GM18507 (cell line): ENCODE data around the gene RTTN.
"Not testable (repeated sequence)": the region's sequence is repeated elsewhere in the genome, so short reads cannot be mapped to it uniquely, and the experiment has no call there.

ENCODE experiments used
- DNase-seq: peaks from one replicate; pipeline ENCODE4 v3.0.0; 2011; ENCODE audit warnings: low read depth; ENCODE audit not compliant: insufficient read length; ENCODE audit errors: extremely low spot score
- FAIRE-seq: peaks from 2 replicates; lab custom pipeline; 2011; peaks lifted over from hg19 to GRCh38; lab: Jason Lieb, UNC

Gene RTTN, protein sequence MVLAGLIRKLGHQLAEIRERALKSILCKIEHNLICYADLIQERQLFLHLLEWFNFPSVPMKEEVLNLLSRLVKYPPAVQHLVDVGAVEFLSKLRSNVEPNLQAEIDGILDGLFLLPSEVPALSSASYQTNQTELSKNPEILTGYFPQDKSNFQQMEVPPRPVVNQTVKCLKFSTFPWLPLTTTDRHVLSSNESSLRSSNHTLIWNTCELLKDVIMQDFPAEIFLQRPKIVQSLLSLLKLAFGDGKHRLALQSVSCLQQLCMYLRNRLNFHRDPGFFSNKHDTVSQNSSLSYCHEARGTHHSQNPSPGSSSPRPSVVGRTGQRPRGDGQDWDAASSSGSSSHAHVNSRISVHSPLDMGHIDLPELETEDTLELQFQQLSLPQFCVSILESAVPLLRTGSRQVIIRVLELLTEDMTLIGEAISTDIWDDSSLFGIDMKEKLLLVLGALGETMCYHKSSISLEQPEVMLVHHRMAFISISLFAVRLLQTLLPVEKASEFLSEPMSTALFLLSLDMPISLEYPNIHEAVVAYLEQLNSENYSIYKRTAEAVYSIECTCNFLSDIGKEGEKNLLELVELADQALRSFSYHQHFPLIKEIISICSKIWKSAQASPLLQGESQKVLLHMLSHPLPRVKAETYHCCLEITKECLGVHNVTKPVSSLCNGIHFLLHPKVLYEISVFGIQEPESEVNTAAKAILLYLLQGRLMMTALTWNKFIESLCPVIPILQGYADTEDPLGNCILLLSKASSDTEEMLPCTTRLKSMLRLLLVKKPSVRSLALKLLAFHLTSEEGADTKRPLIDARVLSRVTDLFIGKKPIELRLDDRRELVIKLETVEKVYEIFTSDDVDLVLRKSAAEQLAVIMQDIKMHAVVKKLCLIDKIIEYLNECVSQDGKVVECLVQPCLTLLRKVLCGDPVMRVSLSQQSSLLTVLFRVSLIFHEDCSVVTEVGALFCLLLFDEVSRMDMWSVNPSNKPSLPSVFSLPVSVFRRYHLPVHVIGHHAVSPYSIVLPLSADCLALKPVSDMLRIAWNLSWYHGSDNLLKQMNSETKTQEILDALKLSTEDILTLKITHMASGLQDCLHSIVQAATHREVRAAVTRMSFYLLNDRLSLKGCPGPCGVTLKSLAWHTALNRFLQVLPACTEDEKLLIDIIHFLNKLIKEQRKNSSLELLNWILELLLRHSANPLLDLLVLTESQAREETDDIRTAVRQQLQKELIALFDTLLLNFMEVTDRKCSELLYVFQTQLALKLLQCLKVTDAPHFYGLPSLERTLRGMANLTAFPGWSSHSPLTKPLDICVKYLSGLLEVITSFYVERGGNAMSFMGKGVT (N-terminal part only)

DNA sequence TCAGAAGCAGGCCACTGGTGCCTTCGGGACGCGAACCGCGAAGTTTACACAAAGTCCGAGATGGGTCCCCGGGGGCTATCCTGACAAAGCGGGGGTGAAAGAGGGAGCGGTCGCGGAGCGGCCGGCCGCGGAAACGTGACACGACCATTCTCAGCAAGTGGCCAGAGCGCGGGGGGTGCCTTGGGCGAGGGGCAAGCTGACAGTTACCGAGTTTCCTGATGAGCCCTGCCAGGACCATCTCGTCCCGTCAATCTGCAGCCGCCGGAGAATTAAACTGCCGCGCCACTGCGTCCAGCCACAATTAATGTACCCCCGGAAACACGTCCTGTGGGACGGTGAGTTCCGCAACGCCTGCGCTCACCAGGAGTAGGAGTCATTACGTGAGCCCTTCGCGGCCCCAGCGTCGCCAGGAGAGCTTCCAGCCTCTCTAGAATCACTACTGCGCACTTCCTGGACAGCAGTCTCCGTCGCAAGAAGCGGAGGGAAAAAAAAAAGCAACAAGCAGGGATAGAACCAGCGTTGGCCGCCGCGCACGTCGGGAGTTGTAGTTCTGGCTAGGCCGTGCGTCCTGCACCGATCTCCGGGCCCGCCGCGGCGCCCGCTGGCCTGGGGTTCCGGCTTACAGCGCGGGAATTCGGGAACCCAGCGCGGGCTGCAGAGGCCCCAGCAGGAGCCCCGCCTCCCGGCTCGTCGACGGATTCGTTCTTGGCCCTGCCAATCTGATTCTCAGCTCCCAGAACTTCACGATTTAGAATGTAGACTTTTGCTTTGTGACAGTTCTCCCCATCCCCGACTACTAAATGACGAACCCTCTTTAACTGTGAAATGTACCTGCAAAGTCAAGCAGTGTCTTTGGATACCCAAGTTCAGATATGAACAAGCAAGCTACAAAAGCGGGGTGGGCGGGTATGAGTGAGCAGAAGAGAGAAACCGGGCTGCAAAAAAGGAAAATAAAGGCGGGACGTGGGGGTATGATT, at the start of gene RTTN:
RTTN (minus strand) TSS at position 267 of the 977 bp plus-strand sequence; CDS start at position 238, 29 bp downstream.
- DNase-seq = peak; percentile 79
- peak; percentile 94 for FAIRE-seq

GRCh38 chr18:70250781-70251180, 45.3 kb upstream of the RTTN start:
- FAIRE-seq = no peak

DNA sequence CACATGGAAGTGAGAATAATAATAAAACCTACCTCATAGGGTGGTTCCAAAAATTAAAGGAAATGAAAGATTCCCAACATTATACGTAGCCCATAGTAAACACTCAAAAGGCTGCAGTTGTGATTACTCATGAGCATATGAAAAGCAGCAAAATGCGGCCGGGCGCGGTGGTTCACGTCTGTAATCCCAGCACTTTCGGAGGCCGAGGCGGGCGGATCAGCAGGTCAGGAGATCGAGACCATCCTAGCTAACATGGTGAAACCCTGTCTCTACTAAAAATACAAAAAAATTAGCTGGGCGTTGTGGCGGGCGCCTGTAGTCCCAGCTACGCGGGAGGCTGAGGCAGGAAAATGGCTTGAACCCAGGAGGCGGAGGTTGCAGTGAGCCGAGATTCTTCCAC, 44.4 kb upstream of the RTTN start:
- FAIRE-seq, DNase-seq: not testable (repeated sequence)

More at GRCh38 chr18:70250781-70251180, 45.3 kb upstream of the RTTN start:
- no peak for DNase-seq

GRCh38 chr18:70249118-70249517, 43.6 kb upstream of the RTTN start:
- DNase-seq (no peak), FAIRE-seq (no peak)

- DNase-seq (no peak), FAIRE-seq (no peak)
Observed at GRCh38 chr18:70246061-70246466, 40.6 kb upstream of the RTTN start.

GRCh38 chr18:70243131-70243929, 37.8 kb upstream of the RTTN start:
- DNase-seq (no peak), FAIRE-seq (no peak)

- FAIRE-seq, DNase-seq: not testable (repeated sequence)
Observed at GRCh38 chr18:70236921-70237320, 31.4 kb upstream of the RTTN start.

DNA sequence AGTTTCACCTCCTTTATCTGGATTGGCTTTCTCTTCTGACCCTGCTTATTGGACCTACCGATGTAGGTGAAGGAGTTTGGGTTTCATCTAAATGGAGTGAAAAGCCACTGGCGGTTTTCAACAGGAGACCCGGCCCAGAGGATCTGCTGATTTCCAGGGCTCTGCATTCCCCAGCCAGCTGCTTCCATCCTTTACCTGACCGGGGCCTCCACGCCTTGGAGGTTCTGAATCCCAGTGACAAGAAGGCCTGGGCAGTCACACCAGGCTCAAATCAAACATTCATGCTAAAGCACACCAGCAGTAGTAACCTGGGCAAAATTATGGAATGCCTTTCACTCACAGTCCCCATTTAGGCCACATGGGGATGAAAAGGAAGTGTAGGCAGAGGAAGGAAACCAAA, 30.0 kb upstream of the RTTN start:
- DNase-seq (no peak), FAIRE-seq (no peak)

DNA sequence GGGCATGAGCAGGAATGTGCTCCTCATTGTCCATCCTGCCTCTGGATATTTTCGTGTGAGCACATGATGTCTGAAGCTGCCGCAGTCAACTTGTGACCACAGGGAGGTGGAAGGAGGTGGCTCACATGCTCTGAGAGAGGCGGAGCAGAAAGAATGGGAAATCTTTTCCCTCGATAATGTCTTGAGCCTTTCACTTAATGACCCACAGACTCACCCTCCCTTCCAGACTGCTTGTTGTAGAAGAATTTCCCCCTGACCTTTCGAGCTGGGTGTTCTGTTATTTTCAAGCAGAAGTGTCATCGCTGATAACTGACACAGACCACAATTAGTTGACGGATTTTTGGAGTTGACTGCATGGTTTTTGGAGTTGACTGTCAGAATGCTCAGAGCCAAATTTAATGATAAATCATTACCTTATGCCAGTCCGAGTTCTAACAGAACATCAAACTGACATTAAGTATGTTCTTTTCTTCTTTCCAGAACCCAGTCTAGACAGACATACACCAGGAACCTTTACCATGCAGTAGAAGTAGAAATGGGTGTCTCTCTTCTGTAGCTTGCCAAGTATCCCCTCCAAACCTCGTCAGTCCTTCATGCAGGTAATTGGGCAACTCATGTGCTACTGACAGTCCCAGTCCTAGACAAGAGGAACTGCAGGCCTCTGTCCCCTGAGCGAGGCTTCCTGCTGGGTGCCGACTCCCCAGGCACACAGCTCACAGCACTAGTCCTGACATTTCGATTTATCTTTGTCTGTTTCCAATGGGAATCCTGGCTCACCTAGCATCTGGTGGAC, 29.4 kb upstream of the RTTN start:
- no peak for FAIRE-seq
- DNase-seq = no peak

GRCh38 chr18:70233974-70234373, 28.5 kb upstream of the RTTN start:
- DNase-seq (no peak), FAIRE-seq (no peak)

GRCh38 chr18:70232261-70232660, 26.8 kb upstream of the RTTN start:
- DNase-seq = no peak
- FAIRE-seq = no peak

GRCh38 chr18:70229639-70230038, 24.2 kb upstream of the RTTN start:
- no peak for DNase-seq
- no peak for FAIRE-seq

GRCh38 chr18:70228536-70228935, 23.0 kb upstream of the RTTN start:
- FAIRE-seq (no peak), DNase-seq (no peak)

GRCh38 chr18:70227438-70227837, 22.0 kb upstream of the RTTN start:
- FAIRE-seq (no peak), DNase-seq (no peak)

DNA sequence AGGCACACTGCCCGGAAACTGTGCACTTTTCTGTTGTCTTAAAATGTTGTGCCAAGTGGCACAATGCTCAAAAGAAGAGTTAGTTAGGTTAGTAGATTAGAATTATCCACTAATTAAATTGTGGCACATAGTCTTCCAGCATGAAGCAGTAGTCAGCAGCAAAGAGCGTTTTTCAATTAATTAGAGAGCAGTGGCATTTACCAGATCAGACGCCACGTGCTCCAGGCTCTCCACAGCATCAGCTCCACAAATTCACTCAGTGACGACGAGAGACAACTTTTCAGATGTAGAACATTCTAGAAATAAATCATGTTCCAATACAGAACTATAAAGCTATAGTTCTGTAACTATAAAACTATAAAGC, 16.4 kb upstream of the RTTN start:
- DNase-seq (no peak), FAIRE-seq (no peak)

- no peak for DNase-seq
- no peak for FAIRE-seq
Observed at GRCh38 chr18:70221156-70221914, 15.8 kb upstream of the RTTN start.
